Skeletal muscle tissue (tissue), 4 donors: ENCODE results near the gene TENM3. TPM values are rescaled to one million over a fixed set of nuclear protein-coding genes. Genes with fewer than 3 reads are reported as not detected.

ENCODE experiments used
- H3K27ac ChIP-seq: one replicate; pipeline ENCODE4 v1.7.0; 2013; ENCODE audit warnings: mild to moderate bottlenecking, low read depth, low read length, inconsistent platforms
- H3K27me3 ChIP-seq, 3 donors: one replicate each; pipeline ENCODE4 v1.7.0; 2013; ENCODE audit warnings: low read length in 3 of 3; ENCODE audit not compliant: control insufficient read depth in 3 of 3, insufficient read depth in 3 of 3
- H3K36me3 ChIP-seq, 3 donors: one replicate each; pipeline ENCODE4 v1.7.0; 2013; ENCODE audit warnings: low read length in 3 of 3; ENCODE audit not compliant: control insufficient read depth in 3 of 3, insufficient read depth in 3 of 3
- H3K4me1 ChIP-seq, 3 donors: one replicate each; pipeline ENCODE4 v1.7.0; 2013; ENCODE audit warnings: low read length in 3 of 3, mild to moderate bottlenecking in 3 of 3; ENCODE audit not compliant: control insufficient read depth in 3 of 3, insufficient read depth in 3 of 3
- H3K4me3 ChIP-seq, 3 donors: one replicate each; pipeline ENCODE4 v1.7.0; 2013; ENCODE audit warnings: low read length in 3 of 3
- H3K9ac ChIP-seq, 3 donors: one replicate each; pipeline ENCODE4 v1.7.0; 2013; ENCODE audit warnings: low read length in 3 of 3, mild to moderate bottlenecking in 3 of 3, moderate library complexity in 2 of 3, low read depth in 1 of 3
- H3K9me3 ChIP-seq, 3 donors: one replicate each; pipeline ENCODE4 v1.7.0; 2013; ENCODE audit warnings: low read length in 3 of 3; ENCODE audit not compliant: control insufficient read depth in 3 of 3
- total RNA-seq: library from RNA; depleted of rRNA; stranded (reverse); fragments of >200 nt; gene quantifications from one replicate; pipeline ENCODE4 v1.2.3, GENCODE V29; 2014
- donor health status: Osteomylitis.

Gene TENM3
- total RNA-seq, 1 donor from 2014 or later: 29.7 TPM

- Histone ChIP-seq H3K36me3 (no peaks in the 10 kb centered on the region), H3K27me3 (no peaks in the 10 kb centered on the region), H3K4me3 (no peak overlapping the region), H3K27ac (no peak overlapping the region), H3K4me1 (no peaks in the 10 kb centered on the region), H3K9me3 (no peaks in the 10 kb centered on the region), H3K9ac (no peak overlapping the region)
These were observed 21.0 kb downstream of the TENM3 start for GRCh38 chr4:182264139-182264752.

- Histone ChIP-seq H3K4me3 (no peak overlapping the region), H3K36me3 (no peaks in the 10 kb centered on the region), H3K27me3 (no peaks in the 10 kb centered on the region), H3K9me3 (no peaks in the 10 kb centered on the region), H3K4me1 (no peaks in the 10 kb centered on the region), H3K27ac (no peak overlapping the region), H3K9ac (no peak overlapping the region)
These were observed 22.7 kb downstream of the TENM3 start for GRCh38 chr4:182265881-182266280.

GRCh38 chr4:182267048-182267447 lies 23.8 kb downstream of the TENM3 start:
- Histone ChIP-seq H3K36me3 (no peaks in the 10 kb centered on the region), H3K27me3 (no peaks in the 10 kb centered on the region), H3K4me3 (no peak overlapping the region), H3K9ac (no peak overlapping the region), H3K27ac (no peak overlapping the region), H3K9me3 (no peaks in the 10 kb centered on the region), H3K4me1 (no peaks in the 10 kb centered on the region)

- Histone ChIP-seq H3K9me3 (no peaks in the 10 kb centered on the region), H3K4me1 (no peaks in the 10 kb centered on the region), H3K9ac (no peak overlapping the region), H3K4me3 (no peak overlapping the region), H3K36me3 (no peaks in the 10 kb centered on the region), H3K27me3 (no peaks in the 10 kb centered on the region), H3K27ac (no peak overlapping the region)
These were observed 25.8 kb downstream of the TENM3 start for GRCh38 chr4:182268966-182269365.

- no peaks in the 10 kb centered on the region for H3K4me1 ChIP-seq
- no peak overlapping the region for H3K9ac ChIP-seq
- no peaks in the 10 kb centered on the region for H3K36me3 ChIP-seq
- H3K4me3 ChIP-seq: no peak overlapping the region
- H3K27me3 ChIP-seq: no peaks in the 10 kb centered on the region
- H3K27ac ChIP-seq: no peak overlapping the region
- H3K9me3 ChIP-seq: no peaks in the 10 kb centered on the region
These were observed 28.5 kb downstream of the TENM3 start for GRCh38 chr4:182271731-182272130.

GRCh38 chr4:182272151-182272550 lies 28.9 kb downstream of the TENM3 start:
- H3K27ac ChIP-seq: no peak overlapping the region
- no peaks in the 10 kb centered on the region for H3K36me3 ChIP-seq
- H3K4me3 ChIP-seq: no peak overlapping the region
- H3K27me3 ChIP-seq: no peaks in the 10 kb centered on the region
- H3K9me3 ChIP-seq: no peaks in the 10 kb centered on the region
- no peak overlapping the region for H3K9ac ChIP-seq
- no peaks in the 10 kb centered on the region for H3K4me1 ChIP-seq

- H3K36me3 ChIP-seq: no peaks in the 10 kb centered on the region
- H3K9ac ChIP-seq: no peak overlapping the region
- no peak overlapping the region for H3K4me3 ChIP-seq
- H3K27ac ChIP-seq: no peak overlapping the region
- no peaks in the 10 kb centered on the region for H3K9me3 ChIP-seq
- H3K4me1 ChIP-seq: no peaks in the 10 kb centered on the region
- no peaks in the 10 kb centered on the region for H3K27me3 ChIP-seq
These were observed 30.2 kb downstream of the TENM3 start for GRCh38 chr4:182273191-182273935.

- Histone ChIP-seq H3K27me3 (no peaks in the 10 kb centered on the region), H3K4me1 (no peaks in the 10 kb centered on the region), H3K9me3 (no peaks in the 10 kb centered on the region), H3K4me3 (no peak overlapping the region), H3K9ac (no peak overlapping the region), H3K36me3 (no peaks in the 10 kb centered on the region), H3K27ac (no peak overlapping the region)
These were observed 33.3 kb downstream of the TENM3 start for GRCh38 chr4:182276210-182277109.

GRCh38 chr4:182277377-182277776 lies 34.2 kb downstream of the TENM3 start:
- no peaks in the 10 kb centered on the region for H3K4me1 ChIP-seq
- no peak overlapping the region for H3K9ac ChIP-seq
- H3K36me3 ChIP-seq: no peaks in the 10 kb centered on the region
- H3K27ac ChIP-seq: no peak overlapping the region
- no peaks in the 10 kb centered on the region for H3K27me3 ChIP-seq
- H3K4me3 ChIP-seq: no peak overlapping the region
- no peaks in the 10 kb centered on the region for H3K9me3 ChIP-seq

GRCh38 chr4:182278729-182279128 lies 35.5 kb downstream of the TENM3 start:
- Histone ChIP-seq H3K27me3 (no peaks in the 10 kb centered on the region), H3K4me1 (no peaks in the 10 kb centered on the region), H3K9me3 (no peaks in the 10 kb centered on the region), H3K4me3 (no peak overlapping the region), H3K9ac (no peak overlapping the region), H3K27ac (no peak overlapping the region), H3K36me3 (no peaks in the 10 kb centered on the region)
